HEK293 (cell line): ENCODE results near the gene CMTM4.

Experiments
- CTCF ChIA-PET: fragments of 350-600 bp; formaldehyde crosslinking; extraction: SDS; loops from one replicate; lab custom pipeline; 2021; ENCODE audit warnings: antibody characterized with exemption; lab: Yijun Ruan, JAX
- POLR2A ChIA-PET: fragments of 300-600 bp; formaldehyde crosslinking; extraction: SDS; loops from one replicate; lab custom pipeline; 2020; ENCODE audit warnings: antibody characterized with exemption, inconsistent platforms; lab: Yijun Ruan, JAX
- H3K27ac ChIP-seq: fragments of 200-500 bp; sonication (Bioruptor generic); 2 replicates; pipeline ENCODE4 v1.5.1; 2014; ENCODE audit warnings: low read depth, low read length, control low read depth, inconsistent platforms; ENCODE audit errors: extremely low read depth
- H3K36me3 ChIP-seq, 2 experiments: fragments of 200-500 bp in 1 of 2; sonication (Bioruptor generic) in 1 of 2; 1 replicate in 1 of 2; 2 replicates in 1 of 2; pipeline ENCODE4 v1.5.1; 2014 to 2017; ENCODE audit warnings: inconsistent platforms in 2 of 2, low read length in 2 of 2; ENCODE audit not compliant: control insufficient read depth in 2 of 2, insufficient read depth in 1 of 2
- H3K4me1 ChIP-seq: fragments of 200-500 bp; sonication (Bioruptor generic); 2 replicates; pipeline ENCODE4 v1.5.1; 2014; ENCODE audit warnings: mild to moderate bottlenecking, low read length, inconsistent platforms; ENCODE audit not compliant: control insufficient read depth, insufficient read depth
- H3K4me3 ChIP-seq: 2 replicates; pipeline ENCODE4 v1.5.1; 2011; ENCODE audit warnings: low read depth, mild to moderate bottlenecking, control low read depth, low read length, moderate library complexity
- H3K9me3 ChIP-seq: fragments of 200-500 bp; sonication (Bioruptor generic); 2 replicates; pipeline ENCODE4 v1.5.1; 2014; ENCODE audit warnings: low read depth, low read length, inconsistent platforms; ENCODE audit not compliant: control insufficient read depth, insufficient read depth
- FEZF1 ChIP-seq: fragments of 450-650 bp; formaldehyde crosslinking; IDR thresholded peaks from 2 replicates; pipeline ENCODE4 v1.5.1; 2016; ENCODE audit warnings: missing biosample characterization, missing genetic modification characterization
- KLF16 ChIP-seq: fragments of 450-650 bp; formaldehyde crosslinking; IDR thresholded peaks from 2 replicates; pipeline ENCODE4 v1.5.1; 2017; ENCODE audit warnings: missing biosample characterization, missing genetic modification characterization
- TCF7L2 ChIP-seq: IDR thresholded peaks from 2 replicates; pipeline ENCODE4 v1.6.1; 2011; ENCODE audit warnings: low read depth, mild to moderate bottlenecking, inconsistent platforms, low read length, moderate library complexity, borderline replicate concordance
- ZBTB7A ChIP-seq: fragments of 450-650 bp; formaldehyde crosslinking; IDR thresholded peaks from 2 replicates; pipeline ENCODE4 v1.5.1; 2016; ENCODE audit warnings: low read depth, missing biosample characterization, missing genetic modification characterization
- ZNF169 ChIP-seq: fragments of 450-650 bp; formaldehyde crosslinking; IDR thresholded peaks from 2 replicates; pipeline ENCODE4 v1.5.1; 2016; ENCODE audit warnings: missing biosample characterization, missing genetic modification characterization
- ZNF223 ChIP-seq: fragments of 450-650 bp; formaldehyde crosslinking; IDR thresholded peaks from 2 replicates; pipeline ENCODE4 v1.5.1; 2016; ENCODE audit warnings: missing biosample characterization, missing genetic modification characterization
- ZNF239 ChIP-seq: fragments of 450-650 bp; formaldehyde crosslinking; IDR thresholded peaks from 2 replicates; pipeline ENCODE4 v1.5.1; 2016; ENCODE audit warnings: missing biosample characterization, missing genetic modification characterization
- ZNF274 ChIP-seq, 2 experiments: fragments of 200-500 bp in 1 of 2; fragments of 450-650 bp in 1 of 2; sonication (Bioruptor generic) in 1 of 2; formaldehyde crosslinking in 1 of 2; IDR thresholded peaks; 2 replicates each; pipeline versions ENCODE4 v1.5.1 to v1.6.1; 2014 to 2016; ENCODE audit warnings: borderline replicate concordance in 1 of 2, inconsistent platforms in 1 of 2, low read length in 1 of 2, missing biosample characterization in 1 of 2, missing genetic modification characterization in 1 of 2
- ZNF350 ChIP-seq: fragments of 450-650 bp; formaldehyde crosslinking; IDR thresholded peaks from 2 replicates; pipeline ENCODE4 v1.5.0; 2017; ENCODE audit warnings: missing biosample characterization, mild to moderate bottlenecking, missing genetic modification characterization
- ZNF423 ChIP-seq: fragments of 450-650 bp; formaldehyde crosslinking; IDR thresholded peaks from 2 replicates; pipeline ENCODE4 v1.5.1; 2016; ENCODE audit warnings: missing biosample characterization, missing genetic modification characterization
- ZNF433 ChIP-seq: fragments of 450-650 bp; formaldehyde crosslinking; IDR thresholded peaks from 2 replicates; pipeline ENCODE4 v1.5.1; 2016; ENCODE audit warnings: missing biosample characterization, missing genetic modification characterization, low read depth
- ZNF514 ChIP-seq: fragments of 450-650 bp; formaldehyde crosslinking; IDR thresholded peaks from 2 replicates; pipeline ENCODE4 v1.5.1; 2016; ENCODE audit warnings: missing biosample characterization, missing genetic modification characterization
- ZNF544 ChIP-seq: fragments of 450-650 bp; formaldehyde crosslinking; IDR thresholded peaks from 2 replicates; pipeline ENCODE4 v1.5.0; 2017; ENCODE audit warnings: missing biosample characterization, missing genetic modification characterization
- ZNF555 ChIP-seq: fragments of 450-650 bp; formaldehyde crosslinking; conservative IDR thresholded peaks from 2 replicates; pipeline ENCODE4 v1.5.1; 2017; ENCODE audit warnings: missing biosample characterization, mild to moderate bottlenecking, missing genetic modification characterization, inconsistent platforms
- ZNF596 ChIP-seq: fragments of 450-650 bp; IDR thresholded peaks from 2 replicates; pipeline ENCODE4 v1.5.0; 2018; ENCODE audit warnings: missing biosample characterization, mild to moderate bottlenecking, missing genetic modification characterization, moderate library complexity
- ZNF664 ChIP-seq: fragments of 450-650 bp; formaldehyde crosslinking; IDR thresholded peaks from 2 replicates; pipeline ENCODE4 v1.5.1; 2016; ENCODE audit warnings: missing biosample characterization, missing genetic modification characterization
- TF ChIP-seq, protein P1 (sequence below): fragments of 450-650 bp; formaldehyde crosslinking; conservative IDR thresholded peaks from 2 replicates; pipeline ENCODE4 v1.5.1; 2016; ENCODE audit warnings: low read depth, missing biosample characterization, missing genetic modification characterization
- TF ChIP-seq, protein P2 (sequence below): fragments of 450-650 bp; formaldehyde crosslinking; IDR thresholded peaks from 2 replicates; pipeline ENCODE4 v1.5.1; 2016; ENCODE audit warnings: missing biosample characterization, missing genetic modification characterization
- TF ChIP-seq, protein P3 (sequence below): fragments of 450-650 bp; formaldehyde crosslinking; IDR thresholded peaks from 2 replicates; pipeline ENCODE4 v1.5.1; 2017; ENCODE audit warnings: missing biosample characterization, missing genetic modification characterization
- TF ChIP-seq, protein P4 (sequence below): sonication (generic); formaldehyde crosslinking; IDR thresholded peaks from 2 replicates; pipeline ENCODE4 v1.8.1; 2022; ENCODE audit warnings: mild to moderate bottlenecking, moderate library complexity, missing genetic modification reagents
- TF ChIP-seq, protein P5 (sequence below): fragments of 450-650 bp; formaldehyde crosslinking; IDR thresholded peaks from 2 replicates; pipeline ENCODE4 v1.5.1; 2017; ENCODE audit warnings: missing biosample characterization, missing genetic modification characterization

The CMTM4 gene

DNA sequence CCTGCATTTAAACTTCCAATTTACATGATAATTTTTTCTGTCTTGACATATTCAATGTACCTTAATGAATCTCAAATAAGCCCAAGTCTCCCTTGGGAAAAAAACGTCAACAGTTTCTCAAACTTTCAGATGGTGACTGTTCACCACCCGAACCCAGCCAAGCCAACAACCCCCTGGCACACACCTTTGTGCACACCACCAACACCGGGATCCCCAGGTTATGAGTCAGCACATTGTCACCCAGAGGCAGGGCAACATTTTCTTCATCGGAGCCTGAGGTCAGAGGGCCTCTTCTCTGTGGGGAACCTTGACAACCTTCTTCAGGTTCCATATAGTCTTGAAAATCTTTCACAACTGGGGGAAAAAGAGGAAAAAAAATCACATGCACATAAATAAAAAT is 39.3 kb upstream of the CMTM4 start (continued):
- TF ChIP-seq, protein P1, sequence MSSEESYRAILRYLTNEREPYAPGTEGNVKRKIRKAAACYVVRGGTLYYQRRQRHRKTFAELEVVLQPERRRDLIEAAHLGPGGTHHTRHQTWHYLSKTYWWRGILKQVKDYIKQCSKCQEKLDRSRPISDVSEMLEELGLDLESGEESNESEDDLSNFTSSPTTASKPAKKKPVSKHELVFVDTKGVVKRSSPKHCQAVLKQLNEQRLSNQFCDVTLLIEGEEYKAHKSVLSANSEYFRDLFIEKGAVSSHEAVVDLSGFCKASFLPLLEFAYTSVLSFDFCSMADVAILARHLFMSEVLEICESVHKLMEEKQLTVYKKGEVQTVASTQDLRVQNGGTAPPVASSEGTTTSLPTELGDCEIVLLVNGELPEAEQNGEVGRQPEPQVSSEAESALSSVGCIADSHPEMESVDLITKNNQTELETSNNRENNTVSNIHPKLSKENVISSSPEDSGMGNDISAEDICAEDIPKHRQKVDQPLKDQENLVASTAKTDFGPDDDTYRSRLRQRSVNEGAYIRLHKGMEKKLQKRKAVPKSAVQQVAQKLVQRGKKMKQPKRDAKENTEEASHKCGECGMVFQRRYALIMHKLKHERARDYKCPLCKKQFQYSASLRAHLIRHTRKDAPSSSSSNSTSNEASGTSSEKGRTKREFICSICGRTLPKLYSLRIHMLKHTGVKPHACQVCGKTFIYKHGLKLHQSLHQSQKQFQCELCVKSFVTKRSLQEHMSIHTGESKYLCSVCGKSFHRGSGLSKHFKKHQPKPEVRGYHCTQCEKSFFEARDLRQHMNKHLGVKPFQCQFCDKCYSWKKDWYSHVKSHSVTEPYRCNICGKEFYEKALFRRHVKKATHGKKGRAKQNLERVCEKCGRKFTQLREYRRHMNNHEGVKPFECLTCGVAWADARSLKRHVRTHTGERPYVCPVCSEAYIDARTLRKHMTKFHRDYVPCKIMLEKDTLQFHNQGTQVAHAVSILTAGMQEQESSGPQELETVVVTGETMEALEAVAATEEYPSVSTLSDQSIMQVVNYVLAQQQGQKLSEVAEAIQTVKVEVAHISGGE: no peak
- TF ChIP-seq ZNF169 (tag by site-specific recombination): no peak

DNA sequence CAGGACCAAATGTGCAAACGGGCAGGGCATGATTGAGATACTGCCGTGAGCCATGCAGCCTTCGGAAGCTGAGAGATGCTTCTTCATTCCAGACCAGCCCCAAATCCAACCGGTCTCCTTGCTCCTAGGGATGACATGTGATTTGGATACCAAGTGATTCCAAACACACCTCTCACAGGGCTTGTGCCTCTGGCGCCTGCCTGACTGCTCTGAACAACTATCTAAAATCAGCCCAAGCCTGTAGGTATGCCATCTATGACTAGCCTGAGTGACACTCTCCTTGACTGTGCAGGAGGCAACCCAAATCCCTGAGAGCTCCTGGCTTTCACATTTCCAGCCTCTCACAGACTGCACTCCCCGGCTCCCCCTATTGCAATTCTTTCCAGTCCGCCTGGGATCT is 34.6 kb upstream of the CMTM4 start:
- ChIA-PET CTCF (interaction anchor here (0.9 to 7.6 kb wide), 6 partner anchors 8 to 327 kb away, joined by 3 to 88 read pairs (median 4); no protein-coding TSS in a partner anchor), POLR2A (no interaction called here)
- no peaks in the 10 kb centered on the region for H3K9me3 ChIP-seq
- H3K27ac ChIP-seq: no peak overlapping the region
- no peaks in the 10 kb centered on the region for H3K4me1 ChIP-seq
- peaks cover 51 to 94% of the 10 kb centered on the region in 2 experiments for H3K36me3 ChIP-seq
- H3K4me3 ChIP-seq: no peak overlapping the region
- no peak for TF ChIP-seq ZNF239 (tag by site-specific recombination)
- TF ChIP-seq ZNF423: no peak
- no peak for TF ChIP-seq ZNF596 (tag by site-specific recombination)
- no peak for TF ChIP-seq ZNF514 (tag by site-specific recombination)
- no peak for TF ChIP-seq ZNF350 (tag by site-specific recombination)
- TF ChIP-seq FEZF1 (tag by site-specific recombination): no peak
- TF ChIP-seq, protein P1: no peak
- TF ChIP-seq ZBTB7A (tag by site-specific recombination): no peak
- TF ChIP-seq, protein P2, sequence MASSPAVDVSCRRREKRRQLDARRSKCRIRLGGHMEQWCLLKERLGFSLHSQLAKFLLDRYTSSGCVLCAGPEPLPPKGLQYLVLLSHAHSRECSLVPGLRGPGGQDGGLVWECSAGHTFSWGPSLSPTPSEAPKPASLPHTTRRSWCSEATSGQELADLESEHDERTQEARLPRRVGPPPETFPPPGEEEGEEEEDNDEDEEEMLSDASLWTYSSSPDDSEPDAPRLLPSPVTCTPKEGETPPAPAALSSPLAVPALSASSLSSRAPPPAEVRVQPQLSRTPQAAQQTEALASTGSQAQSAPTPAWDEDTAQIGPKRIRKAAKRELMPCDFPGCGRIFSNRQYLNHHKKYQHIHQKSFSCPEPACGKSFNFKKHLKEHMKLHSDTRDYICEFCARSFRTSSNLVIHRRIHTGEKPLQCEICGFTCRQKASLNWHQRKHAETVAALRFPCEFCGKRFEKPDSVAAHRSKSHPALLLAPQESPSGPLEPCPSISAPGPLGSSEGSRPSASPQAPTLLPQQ (tag by site-specific recombination): no peak
- no peak for TF ChIP-seq ZNF223
- TF ChIP-seq, protein P3, sequence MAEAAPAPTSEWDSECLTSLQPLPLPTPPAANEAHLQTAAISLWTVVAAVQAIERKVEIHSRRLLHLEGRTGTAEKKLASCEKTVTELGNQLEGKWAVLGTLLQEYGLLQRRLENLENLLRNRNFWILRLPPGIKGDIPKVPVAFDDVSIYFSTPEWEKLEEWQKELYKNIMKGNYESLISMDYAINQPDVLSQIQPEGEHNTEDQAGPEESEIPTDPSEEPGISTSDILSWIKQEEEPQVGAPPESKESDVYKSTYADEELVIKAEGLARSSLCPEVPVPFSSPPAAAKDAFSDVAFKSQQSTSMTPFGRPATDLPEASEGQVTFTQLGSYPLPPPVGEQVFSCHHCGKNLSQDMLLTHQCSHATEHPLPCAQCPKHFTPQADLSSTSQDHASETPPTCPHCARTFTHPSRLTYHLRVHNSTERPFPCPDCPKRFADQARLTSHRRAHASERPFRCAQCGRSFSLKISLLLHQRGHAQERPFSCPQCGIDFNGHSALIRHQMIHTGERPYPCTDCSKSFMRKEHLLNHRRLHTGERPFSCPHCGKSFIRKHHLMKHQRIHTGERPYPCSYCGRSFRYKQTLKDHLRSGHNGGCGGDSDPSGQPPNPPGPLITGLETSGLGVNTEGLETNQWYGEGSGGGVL (tag by site-specific recombination): no peak
- TF ChIP-seq, protein P4, sequence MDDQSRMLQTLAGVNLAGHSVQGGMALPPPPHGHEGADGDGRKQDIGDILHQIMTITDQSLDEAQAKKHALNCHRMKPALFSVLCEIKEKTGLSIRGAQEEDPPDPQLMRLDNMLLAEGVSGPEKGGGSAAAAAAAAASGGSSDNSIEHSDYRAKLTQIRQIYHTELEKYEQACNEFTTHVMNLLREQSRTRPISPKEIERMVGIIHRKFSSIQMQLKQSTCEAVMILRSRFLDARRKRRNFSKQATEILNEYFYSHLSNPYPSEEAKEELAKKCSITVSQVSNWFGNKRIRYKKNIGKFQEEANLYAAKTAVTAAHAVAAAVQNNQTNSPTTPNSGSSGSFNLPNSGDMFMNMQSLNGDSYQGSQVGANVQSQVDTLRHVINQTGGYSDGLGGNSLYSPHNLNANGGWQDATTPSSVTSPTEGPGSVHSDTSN (CRISPR knock-in tag): no peak
- TF ChIP-seq ZNF664: no peak
- TF ChIP-seq ZNF433 (tag by site-specific recombination): no peak
- TF ChIP-seq KLF16 (tag by site-specific recombination): no peak
- no peak for TF ChIP-seq ZNF555 (tag by site-specific recombination)
- TF ChIP-seq, protein P5, sequence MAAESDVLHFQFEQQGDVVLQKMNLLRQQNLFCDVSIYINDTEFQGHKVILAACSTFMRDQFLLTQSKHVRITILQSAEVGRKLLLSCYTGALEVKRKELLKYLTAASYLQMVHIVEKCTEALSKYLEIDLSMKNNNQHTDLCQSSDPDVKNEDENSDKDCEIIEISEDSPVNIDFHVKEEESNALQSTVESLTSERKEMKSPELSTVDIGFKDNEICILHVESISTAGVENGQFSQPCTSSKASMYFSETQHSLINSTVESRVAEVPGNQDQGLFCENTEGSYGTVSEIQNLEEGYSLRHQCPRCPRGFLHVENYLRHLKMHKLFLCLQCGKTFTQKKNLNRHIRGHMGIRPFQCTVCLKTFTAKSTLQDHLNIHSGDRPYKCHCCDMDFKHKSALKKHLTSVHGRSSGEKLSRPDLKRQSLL (tag by site-specific recombination): no peak
- no peak for TF ChIP-seq ZNF544 (tag by site-specific recombination)
- no peak for TF ChIP-seq TCF7L2
- no peak for TF ChIP-seq ZNF274 (IDR thresholded peaks at IDR 0.05; ENCODE audit: low read length)
- TF ChIP-seq ZNF274 (tag by site-specific recombination; IDR thresholded peaks at IDR 0.05; ENCODE audit: borderline replicate concordance): no peak
